Stimulated activated CD8-positive, alpha-beta memory T cell treated with anti-CD3 and anti-CD28 coated beads, Interleukin-7, amount 100 ng/mL, for 48 hours (primary cell): ENCODE data around the gene PPP1R9B.

Experiments used
- DNase-seq, 2 donors: peaks; one replicate each; pipeline ENCODE4 v3.0.0-alpha.2; 2020; ENCODE audit warnings: low read depth in 1 of 2; ENCODE audit errors: extremely low read depth in 1 of 2

PPP1R9B gene

DNA sequence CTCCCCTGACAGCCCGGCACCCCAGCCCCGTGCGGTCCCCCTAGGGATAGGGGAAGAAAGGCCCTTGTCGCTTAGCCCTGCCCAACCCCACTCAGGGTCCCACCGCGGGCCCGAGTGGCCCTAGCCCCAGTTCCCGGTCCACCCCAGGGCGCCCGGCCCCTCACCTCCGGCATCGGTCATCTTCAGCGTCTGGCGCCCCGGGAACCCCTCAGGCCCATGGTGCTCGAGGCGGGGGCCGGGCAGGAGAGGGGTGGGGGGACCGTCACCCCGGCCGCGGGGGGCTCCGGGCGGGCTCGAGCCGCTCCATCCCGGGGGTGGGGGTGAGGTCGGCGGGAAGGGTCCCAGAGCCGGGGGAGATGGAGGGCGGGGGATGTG, 21.1 kb downstream of the PPP1R9B start:
- no peak for DNase-seq

DNA sequence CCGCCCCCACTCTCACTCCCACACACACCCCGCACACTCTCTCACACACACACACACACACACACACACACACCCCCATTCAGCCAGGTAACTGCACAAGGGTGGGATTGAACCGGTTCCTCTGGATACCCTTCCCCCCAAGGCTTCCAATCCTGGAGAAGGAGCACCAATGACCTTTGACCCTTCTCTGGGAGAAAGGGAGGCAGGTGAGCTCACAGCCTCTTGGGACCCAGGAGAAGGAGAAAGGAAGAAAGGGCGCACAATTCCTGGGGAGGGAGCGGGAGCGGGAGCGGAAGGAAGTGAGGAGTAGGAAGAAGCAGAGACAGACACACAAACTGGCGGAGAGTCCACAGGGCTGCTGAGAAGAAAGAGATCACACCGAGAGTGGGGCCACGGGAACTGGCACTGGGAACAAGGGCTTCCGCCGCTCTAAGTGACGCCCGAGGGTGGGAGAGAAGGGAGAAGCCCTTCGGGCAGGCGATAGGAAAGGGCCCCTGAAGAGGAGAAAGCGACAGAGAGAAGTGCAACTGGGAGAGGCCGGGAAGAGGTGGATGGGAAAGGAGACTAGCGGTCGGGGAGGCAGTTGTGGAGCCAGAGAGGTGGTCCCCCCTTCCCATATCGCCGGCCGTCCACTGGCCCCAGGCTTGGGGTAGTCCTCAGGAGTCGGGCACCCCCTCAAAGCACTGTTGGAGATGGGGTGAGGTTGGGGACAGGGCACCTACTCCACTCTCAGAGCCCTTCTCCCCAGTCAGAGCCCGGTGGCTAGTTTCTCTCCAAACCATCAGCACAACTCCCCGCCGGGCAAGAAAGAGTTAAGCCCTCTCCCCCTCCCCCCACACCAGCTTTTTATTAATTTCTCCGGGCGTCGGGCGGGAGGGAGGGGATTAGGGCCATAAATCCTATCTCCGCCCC, 21.8 kb downstream of the PPP1R9B start:
- DNase-seq: no peak

DNA sequence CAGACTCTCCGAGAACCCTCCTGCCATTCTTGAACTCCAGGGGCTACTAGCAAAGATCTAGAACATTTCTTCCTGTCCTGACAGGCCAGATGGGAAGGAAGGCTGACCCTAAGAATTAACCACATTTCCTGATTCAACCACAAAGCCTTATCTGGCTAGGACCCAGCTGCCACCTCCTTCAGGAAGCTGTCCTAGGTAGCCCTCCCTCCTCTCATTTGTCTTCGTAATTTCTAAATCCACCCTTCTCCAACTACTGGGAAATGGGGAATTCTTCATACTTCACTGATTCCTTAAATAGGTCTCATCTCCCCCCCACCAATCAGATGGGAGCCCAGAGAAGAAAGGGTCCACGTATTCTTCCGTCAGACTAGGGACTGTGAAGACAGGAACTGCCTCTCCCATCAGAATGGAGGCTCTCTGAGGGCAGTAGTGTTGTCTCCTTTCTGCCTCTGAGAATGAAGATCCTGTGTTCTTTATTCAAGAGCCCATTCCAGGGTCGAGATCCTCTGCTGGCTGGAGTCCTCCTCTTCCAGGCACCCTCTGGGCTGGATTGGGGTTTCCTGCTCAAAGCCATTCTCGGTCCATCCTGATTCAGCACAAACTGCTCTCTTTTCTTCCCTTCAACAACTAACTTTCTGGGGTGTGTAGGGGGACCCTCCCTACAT, 22.6 kb downstream of the PPP1R9B start:
- DNase-seq: no peak

DNA sequence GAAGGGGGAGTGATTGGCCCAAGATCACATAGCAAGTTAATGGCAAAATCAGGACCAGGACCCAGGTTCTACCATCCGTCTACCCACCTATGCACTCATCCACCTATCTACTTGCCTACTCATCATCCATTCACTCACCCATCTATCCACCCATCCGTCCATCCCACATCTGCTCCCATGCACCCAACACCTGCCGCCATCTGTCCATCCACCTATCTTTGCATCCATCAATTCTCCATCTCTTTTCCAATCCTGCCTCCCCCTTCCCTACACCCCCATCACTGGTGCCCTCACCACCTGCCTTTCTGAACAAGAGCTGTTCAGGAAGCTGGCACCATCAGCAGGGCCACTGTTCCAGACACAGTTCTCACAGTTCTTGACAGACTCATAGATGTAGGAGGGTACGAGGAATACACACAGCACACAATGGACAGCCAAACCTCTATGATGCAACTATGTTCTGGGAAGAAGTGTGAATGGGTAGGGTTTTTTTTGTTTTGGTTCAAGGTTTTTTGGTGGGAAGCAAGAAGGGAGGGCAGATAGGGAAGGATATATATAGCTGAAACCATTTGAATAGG, 25.0 kb downstream of the PPP1R9B start:
- DNase-seq: no peak

DNA sequence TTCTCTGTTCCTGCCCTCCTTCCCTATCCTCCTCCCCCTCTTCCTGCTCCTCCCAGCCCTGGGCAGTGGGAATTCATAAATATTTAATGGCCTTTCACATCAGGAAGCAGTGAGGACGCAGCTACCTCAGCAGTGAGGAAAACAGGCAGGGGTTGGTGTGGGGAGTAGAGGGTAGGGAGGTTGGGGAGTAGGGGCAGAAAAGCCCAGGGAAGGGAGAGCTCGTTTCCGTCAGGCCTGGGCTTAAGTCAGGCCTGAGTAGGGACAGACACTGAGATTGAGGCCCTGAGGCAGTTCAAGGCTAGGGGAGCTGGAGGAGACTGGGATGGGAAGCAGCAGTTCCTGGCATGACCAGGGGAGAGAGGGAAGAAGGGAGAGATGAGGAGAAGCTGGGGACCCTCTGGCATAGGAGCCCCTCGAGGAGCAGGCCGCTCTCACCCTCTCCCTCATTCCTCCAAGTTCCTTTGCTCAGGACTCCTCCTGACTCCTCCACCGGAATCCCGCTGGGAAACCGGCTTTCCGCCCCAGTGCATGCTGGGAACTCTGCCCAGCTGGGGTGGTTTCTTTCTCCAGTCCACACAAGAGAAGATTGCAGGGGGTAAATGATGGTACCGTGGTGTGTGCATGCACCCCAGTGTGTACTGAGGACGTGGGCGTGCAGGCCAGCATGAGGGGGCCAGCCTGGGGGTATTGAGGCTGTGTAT, 26.7 kb downstream of the PPP1R9B start:
- no peak for DNase-seq

DNA sequence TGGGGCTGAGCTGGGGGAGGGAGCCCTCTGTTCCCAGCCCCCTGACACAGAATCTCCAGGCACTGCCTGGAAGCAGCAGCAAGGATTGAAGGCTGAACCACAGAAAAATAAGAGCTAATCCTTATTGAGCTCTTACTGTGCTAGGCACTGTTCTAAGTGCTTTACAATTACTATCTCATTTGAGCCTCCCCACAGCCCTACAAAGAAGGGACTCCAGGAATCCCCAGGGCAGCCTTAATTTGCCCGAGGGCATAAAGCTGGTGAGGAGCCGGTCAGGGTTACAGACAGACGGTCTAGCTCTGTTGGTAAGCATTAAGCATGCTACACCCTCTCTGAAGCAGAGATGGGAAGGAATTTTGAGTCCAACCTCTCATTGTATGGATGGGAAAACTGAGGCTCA, 27.5 kb downstream of the PPP1R9B start:
- no peak for DNase-seq

DNA sequence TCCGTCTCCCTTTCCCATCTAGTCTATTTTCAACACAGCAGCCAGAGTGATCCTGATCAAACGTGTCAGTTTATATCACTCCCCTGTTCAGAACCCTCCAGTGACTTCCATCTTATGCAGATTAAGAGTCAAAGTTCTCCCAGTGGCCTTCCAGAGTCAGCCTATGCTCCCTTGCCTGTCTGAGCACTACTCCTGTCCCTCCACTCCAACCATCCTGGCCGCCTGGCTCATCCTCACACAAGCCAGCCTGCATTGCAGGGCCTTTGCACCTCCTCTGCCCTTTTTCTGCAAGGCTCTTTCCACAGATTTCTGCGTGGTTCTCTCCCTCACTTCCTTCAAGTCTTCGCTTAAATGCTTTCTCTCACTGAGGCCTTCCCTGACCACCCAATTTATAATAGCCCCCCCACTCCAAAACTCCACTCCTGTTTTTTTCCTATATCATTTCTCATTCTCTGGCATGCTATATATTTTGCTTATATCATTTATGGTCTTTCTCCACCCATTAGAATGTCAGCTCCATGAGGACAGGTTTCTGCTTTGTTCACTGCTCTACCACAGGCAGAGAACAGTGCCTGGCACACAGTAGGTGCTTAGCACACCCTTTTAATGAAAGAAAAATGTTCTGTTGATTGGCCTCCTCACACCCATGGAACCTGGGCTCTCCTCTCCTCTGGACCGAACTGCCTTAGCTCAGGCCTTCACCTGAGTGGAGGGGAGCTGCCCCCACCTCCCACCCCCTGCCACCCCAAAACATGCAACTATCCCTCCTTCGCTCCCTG, 29.8 kb downstream of the PPP1R9B start:
- DNase-seq: no peak

DNA sequence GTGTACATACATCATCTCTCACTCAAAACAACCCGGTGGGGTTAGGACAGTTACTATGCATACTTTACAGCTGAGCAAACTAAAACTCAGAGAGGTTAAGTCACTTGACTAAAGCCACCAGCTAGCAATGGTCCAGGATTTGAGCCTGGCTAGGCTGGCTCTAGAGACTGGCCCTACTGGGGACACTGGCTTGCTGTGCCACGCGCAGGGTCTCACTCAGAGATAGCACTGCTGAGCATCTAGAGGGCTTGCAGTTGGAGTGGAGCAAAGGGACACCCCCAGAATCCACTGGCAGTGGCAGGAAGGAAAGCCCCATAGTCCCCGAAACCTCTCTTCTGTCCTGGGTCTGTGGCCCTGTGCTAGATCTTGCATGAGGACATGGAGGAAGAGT, 31.7 kb downstream of the PPP1R9B start:
- no peak for DNase-seq

DNA sequence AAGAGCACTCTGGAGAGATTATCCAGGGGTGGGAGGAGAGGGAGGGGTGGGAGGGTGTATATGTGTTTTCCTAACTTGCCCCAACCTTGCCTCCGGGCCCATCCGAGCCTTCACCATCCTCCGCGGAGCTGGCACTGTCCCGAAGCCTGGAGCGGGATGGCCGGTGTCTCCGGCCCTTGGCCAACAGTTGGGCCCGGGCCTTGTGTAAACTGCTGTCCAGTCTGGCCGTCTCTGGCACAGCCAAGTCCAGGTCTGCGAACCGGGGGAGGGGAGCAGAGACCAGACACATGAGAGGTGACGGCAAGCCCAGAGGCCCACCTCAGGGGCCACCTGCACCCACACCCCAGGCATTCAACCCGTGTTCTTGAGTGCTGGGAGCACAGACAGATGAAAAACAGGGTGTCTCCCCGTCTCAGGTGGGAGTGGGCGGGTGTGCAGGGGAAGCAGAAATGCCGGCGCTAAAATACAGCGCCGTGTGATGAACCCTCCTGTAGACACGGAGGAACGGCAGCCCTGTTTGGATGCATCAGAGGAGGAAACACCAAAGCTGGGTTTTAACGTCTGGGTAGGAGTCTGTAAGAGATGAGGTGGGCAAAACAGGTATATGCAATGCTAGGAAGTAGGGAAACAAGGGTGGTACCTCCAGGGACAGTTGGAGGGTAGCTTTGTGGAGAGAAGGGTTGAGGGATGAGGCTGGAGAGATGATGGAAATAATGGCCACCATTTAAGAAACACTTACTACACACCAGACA, 32.2 kb downstream of the PPP1R9B start:
- no peak for DNase-seq

DNA sequence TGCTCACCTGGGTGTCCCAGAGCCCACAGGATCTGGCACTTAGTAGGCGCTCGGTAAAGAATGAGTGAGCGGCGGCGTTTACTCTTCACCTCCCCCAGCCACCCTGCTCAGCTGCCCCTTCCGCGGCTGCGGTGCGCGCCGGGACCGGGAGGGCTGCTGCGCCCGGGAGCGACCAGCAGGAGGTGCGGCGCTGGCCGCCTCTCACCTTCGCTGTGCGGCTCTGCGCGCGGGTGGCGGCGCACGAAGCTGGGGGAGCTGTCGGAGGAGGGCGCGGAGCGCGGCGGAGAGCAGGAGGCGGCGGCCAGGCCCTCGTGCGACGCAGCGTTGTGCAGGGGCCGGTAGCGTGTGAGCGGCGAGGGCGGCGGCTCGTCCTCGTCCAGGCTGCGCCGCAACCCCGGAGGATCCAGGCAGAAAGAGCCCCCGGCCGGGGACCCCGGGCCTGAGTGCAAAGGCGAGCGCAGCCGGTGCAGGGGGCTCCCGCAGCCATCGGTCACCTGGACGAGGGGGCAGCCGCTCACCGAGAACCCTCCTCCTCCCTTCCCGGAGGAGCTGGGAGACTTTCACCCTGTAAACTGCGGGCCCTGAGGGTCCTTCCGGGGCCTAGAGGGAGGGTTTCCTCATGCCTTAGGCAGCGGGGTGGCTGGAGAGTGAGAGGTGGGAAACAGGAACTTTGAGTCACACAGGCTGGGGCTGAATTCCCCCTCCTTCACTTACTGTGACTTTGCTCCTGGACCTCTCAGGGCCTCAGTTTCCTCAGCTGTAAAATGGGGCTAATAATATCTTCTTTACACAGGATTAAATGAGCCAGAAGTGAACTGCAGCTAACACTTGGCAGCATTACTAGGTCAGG, 33.0 kb downstream of the PPP1R9B start:
- DNase-seq: peak in 1 of 2 donors; percentile 44

DNA sequence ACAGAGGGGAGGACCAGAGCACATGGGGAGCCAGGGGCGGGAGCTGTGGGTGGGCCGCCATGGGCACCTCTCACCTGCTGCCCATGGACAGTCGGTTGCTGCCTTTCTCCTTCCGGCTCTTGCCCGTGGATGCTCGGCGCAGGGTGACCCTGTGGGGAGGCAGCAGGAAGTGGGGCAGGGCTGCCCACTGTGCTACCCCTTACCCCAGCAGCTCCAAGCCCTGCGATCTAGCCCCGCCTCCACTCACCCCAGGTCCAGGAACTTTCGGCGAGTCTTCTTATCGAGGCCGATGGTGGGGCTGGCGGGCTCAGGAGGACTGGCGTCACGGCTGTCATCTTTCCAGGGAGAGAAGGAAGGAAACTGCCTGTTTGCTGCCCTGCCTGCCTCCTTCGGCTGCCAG, 34.7 kb downstream of the PPP1R9B start:
- no peak for DNase-seq

DNA sequence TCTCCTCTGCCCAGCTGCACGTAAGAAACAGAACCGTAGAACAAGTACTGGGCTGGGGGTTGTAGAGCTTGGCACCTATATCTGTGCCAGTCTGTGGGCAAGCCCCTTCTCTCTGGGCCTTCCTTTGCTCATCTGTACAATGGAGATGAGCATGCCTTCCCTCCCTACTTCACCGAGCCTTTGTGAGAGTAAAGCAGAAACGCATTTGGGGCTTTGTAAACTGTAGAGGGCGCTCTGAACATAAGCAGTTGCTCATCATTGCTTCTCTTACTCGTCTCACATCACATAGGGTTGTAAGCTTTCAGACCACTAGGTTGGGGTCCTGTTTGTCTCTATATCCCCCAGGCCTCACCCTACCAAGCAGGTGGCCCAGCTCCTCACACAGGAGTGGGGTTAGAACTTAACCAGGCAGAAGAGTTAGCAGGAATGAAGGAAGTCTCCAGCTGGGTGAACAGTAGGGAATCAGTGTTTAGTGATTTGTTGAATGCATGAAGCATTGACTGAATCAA, 35.6 kb downstream of the PPP1R9B start:
- no peak for DNase-seq

DNA sequence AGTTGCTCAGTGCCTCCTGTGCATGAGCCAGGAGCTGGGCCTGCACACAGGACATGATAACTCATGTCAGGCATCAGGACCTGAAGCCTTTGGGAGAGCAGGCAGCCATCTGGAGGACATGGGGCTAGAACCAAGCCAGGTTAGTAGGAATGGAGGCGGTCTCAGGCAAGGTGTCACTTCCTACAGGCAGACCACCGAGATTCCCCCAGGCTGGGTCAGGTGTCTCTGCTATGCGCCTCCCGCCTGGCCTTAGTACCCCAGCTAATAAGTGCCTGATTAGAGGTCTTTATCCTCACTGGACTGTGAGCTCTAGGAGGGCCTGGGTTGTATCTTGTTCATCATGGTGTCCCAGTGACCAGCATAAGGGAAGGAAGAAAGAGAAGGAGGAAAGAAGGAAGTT, 36.1 kb downstream of the PPP1R9B start:
- no peak for DNase-seq

DNA sequence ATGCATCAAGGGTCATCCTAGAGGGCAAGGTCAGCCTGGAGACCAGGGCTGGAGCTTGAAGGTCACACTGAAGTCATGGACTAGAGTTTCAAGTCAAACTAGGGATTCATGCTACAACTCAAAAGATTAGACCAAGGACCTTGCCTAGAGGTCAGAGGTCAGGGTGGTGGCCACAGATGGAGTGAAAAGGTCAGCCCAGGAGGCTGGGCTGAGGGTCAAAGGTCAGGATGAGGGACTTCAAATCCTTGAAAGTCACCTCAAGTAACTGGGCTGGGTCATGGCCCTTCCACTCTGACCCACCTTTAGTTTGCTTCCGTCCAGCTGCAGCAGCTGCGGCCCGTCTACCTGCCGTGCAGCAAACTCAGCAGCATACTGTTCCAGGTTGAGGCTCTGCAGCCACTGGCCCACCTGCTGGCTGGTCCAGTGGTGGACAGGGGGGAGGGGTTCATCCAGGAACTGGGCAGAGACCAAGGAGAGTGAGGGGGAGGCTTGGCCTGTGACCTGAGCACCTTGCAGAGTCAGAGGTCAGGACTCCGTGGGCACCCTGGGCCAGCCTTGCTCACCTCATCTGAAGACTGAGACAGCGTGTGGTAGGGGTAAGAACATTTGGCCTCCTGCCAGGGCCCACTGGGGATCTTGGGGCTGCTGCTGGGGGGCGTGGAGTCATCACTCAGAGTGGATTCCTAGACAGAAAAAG, 36.7 kb downstream of the PPP1R9B start:
- DNase-seq: no peak

DNA sequence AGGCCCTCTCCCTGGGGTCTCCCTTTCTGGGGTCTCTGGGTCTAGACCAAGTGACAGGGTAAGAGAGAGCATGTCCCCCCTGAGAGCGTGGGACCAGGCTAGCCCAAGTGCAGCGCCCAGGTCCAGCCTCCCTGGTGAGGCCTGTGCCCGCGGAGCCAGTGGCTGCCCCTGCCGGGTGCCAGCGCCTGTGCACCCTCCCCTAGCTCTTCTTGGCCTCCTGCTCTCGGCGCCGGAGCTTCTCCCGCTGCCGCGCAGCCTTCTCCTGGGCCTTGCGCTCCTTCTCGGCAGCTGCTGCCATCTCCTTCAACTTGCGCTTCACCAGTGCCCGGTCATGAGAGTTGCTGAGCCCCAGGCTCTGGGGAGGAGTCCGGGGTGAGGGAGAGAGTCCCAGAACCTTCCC, 37.8 kb downstream of the PPP1R9B start:
- no peak for DNase-seq

DNA sequence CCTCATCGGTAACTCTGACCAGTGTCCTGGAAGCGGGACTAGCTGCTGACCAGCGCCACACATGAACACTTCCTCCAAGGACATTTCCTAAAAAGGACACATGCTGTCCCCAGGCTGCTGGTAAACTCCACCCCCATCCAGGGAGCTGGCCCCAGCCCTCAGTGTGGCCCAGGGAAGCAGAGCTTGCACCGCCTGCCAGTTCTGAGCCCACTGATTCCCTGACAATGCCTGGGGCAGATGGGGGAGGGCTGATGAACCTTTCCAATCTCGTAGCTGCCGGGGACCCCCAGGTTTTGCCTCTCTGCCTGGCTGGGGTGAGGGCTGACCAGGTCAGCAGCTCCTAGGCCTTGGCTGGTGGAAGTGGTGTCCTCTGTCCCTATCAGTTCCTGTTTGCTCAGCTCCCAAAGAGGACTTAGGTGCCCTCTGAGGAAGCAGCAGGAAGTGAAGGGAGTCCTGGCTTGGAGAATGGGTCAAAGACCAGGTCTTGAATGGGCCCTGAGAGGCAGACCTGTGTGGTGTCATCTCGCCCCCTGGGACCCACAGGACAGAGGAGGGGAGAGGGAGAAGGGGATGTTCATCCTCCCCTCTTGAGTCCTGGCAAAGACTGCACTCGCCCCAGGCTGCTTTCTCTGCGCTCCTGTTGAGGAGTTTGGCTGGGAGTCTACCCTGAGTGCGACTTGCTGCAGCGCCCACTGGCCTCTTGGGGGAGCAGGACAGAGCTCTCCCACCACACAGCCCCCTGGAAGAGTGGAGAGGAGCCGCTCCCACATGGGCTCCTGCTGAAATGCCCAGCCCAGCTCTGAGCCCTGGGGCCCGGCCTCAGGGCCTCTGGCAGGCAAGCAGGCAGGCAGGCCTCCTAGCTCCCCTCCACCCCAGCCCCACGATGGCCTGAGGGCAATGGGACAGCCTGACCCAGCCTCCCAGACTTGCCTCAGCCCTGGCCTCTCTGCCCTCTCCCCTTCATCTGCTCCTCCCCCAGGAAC, 38.5 kb downstream of the PPP1R9B start:
- no peak for DNase-seq
